Fibroblast of skin of left biceps (primary cell): ENCODE results near the gene PPP2R3A.
"Not testable (repeated sequence)": the region's sequence is repeated elsewhere in the genome, so short reads cannot be mapped to it uniquely, and the experiment has no call there.

ENCODE experiments used
- DNase-seq, 2 experiments: peaks; one replicate each; pipeline ENCODE4 v3.0.0-alpha.2; 2013; ENCODE audit warnings: low read depth in 2 of 2

Gene PPP2R3A

DNA sequence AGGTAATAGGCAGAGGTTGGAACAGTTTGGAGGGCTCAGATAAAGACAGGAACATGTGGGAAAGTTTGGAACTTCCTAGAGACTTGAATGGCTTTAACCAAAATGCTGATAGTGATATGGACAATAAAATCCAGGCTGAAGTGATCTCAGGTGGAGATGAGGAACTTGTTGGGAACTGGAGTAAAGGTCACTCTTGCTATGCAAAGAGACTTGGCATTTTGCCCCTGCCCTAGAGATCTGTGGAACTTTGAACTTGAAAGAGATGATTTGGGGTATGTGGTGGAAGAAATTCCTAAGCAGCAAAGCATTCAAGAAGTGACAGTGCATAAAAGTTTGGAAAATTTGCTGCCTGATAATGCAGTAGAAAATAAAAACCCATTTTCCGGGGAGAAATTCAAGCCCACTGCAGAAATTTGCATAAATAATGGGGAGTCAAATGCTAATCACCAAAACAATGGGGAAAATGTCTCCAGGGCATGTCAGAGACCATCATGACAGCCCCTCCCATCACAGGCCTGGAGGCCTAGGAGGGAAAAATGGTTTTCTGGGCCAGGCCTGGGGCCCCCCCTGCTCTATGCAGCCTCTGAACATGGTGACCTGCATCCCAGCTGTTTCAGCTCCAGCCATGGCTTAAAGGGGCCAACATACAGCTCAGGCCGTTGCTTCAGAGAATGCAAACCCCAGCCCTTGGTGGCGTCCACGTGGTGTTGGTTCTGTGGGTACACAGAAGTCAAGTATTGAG lies 118.3 kb downstream of the PPP2R3A start:
- not testable (repeated sequence) for DNase-seq

- DNase-seq = not testable (repeated sequence)
Observed at GRCh38 chr3:136085067-136085466, 119.5 kb downstream of the PPP2R3A start.

DNA sequence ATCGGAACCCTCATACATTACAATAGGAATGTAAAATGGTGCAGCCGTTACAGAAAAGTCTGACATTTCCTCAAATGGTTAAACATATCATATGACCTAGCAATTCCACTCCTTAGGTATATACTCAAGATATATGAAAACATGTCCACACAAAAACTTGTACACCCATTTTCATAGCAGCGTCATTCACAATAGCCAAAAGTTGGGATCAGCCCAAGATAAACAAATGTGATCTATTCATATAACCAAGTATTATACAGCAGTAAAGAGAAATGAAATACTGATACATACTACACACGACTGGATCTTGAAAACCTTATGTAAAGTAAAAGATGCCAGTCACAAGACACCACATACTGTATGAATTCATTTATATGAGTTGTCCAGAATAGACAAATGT lies 128.2 kb downstream of the PPP2R3A start:
- no peak for DNase-seq

GRCh38 chr3:136105044-136105443 lies 139.5 kb downstream of the PPP2R3A start:
- DNase-seq = no peak

DNA sequence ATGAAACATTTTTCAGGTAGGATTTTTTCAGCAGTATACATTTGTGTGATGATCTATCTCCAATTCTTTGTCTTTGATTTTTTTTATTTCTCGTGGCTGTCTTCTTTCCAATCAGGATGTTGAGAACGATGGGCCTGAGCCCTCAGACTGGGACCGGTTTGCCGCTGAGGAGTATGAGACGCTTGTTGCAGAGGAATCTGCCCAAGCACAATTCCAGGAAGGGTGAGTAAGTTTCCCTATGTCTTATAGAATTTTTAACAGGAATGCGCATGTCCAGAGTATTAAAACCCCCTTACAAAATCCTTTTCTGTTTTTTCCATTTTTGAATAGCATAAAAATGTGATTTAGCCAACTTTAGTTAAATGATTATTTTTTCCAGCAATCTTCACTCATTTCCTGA lies 140.6 kb downstream of the PPP2R3A start:
- DNase-seq = no peak

DNA sequence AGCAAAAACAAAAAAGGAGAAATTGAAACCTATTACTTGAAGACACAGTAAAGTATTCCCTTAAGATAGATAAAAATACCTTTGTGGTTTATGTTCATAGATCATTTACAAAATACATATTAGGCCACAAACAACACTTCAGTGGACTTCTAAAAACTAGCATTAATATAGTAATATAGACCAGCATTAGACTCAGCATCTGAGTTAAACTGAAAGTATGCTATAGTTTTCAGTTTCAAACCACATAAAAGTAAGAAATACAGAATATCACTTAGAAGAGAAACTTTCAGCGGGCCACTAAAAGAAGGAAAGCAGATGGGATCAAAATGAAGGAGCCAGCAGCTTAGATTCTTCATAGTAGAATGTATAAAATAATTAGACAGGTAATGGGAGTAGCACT lies 144.0 kb downstream of the PPP2R3A start:
- DNase-seq = no peak

DNA sequence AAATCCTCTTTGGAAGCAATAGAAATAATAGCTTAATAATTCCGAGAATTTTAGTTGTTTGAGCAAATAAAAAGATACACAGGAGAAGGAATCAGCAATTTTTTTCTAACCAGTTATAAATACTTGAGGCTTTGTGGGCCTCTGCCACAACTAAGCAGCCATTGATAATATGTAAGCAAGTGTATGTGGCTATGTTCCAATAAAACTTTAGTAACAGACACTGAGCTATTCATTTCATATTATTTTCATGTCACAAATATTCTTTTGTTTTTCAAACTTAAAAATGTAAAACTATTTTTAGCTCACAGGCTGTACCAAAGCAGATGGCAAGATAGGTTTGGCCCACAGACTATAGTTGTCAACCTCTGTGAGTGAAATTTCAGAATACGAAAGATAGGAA lies 145.0 kb downstream of the PPP2R3A start:
- DNase-seq = no peak

DNA sequence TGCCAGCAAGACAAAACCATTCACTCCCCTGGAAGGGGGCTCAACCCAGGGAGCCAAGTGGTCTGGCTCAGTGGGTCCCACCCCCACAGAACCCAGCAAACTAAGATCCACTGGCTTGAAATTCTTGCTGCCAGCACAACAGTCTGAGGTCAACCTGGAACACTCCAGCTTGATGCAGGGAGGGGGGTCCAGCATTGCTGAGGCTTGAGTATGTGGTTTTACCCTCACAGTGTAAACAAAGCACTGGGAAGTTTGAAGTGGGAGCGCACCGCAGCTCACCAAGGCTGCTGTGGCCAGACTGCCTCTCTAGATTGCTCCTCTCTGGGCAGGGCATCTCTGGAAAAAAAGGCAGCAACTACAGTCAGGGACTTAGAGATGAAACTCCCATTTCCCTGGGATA lies 148.9 kb downstream of the PPP2R3A start:
- DNase-seq = no peak

GRCh38 chr3:136119332-136119731 lies 153.8 kb downstream of the PPP2R3A start:
- not testable (repeated sequence) for DNase-seq

- DNase-seq = not testable (repeated sequence)
Observed at GRCh38 chr3:136119783-136120182, 154.3 kb downstream of the PPP2R3A start.

DNA sequence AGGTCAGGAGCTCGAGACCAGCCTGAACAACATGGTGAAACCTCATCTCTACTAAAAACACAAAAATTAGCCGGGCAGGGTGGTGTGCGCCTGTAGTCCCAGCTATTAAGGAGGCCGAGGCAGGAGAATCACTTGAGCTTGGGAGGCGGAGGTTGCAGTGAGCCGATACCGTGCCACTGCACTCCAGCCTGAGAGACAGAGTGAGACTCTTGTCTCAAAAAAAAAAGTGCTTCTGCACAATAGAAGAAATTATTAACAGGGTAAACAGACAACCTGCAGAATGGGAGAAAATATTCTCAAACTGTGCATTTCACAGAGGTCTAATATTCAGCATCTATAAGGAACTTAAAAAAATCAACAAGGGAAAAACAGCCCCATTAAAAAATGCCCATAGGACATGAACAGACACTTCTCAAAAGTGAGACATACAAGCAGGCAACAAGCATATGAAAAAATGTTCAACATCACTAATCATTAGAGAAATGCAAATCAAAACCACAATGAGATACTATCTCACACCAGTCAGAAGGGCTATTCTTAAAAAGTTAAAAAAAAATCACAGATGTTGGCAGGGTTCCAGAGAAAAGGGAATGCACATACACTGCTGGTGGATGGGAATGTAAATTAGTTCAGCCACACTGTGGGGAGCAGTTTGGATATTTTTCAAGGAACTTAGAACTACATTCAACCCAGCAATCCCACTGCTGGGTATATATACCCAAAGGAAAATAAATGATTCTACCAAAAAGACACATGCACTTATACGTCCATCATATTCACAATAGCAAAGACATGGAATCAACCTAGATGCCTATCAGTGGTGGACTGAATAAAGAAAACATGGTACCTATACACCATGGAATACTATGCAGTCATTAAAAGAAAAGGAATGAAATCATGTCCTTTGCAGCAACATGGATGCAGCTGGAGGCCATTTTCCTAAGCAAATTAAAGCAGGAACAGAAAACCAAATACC lies 155.1 kb downstream of the PPP2R3A start:
- DNase-seq = peak; percentile 61 to 70

DNA sequence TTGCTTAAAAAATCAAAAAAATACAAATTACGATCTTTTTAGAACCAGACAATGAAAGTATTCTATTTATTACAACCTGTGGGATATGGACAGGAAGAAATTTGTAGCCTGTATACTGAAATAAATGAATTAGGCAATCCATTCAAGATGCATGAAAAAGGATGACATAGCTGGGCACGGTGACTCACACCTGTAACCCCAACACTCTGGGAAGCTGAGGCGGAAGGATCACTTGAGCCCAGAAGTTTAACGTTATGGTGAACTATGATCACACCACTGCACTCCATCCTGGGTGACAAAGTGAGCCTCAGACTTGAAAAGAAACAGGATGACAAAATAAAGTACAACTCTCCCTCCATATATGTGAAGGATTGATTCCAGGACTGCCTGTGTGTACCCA lies 156.5 kb downstream of the PPP2R3A start:
- DNase-seq = no peak

GRCh38 chr3:136131647-136132046 lies 166.1 kb downstream of the PPP2R3A start:
- DNase-seq = not testable (repeated sequence)

DNA sequence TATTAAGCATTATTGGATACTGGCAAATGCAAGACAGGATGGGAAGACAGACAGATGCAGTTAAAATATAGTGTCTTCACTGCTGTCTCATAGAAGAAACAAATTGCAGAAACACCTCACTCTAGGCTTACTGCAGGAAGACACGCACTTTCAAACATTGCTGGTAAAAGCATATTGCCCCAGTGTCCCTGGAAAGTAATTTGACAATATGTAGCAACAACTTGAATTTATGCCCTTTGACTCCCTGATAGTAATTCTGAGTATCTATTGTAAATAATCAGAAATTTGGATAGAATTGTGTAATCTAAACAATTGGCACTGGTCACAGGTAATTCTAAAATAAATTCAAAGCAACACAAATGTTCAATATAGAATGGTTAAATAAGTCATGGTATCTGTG lies 168.6 kb downstream of the PPP2R3A start:
- no peak for DNase-seq

GRCh38 chr3:136135039-136135802 lies 169.7 kb downstream of the PPP2R3A start:
- DNase-seq = no peak

DNA sequence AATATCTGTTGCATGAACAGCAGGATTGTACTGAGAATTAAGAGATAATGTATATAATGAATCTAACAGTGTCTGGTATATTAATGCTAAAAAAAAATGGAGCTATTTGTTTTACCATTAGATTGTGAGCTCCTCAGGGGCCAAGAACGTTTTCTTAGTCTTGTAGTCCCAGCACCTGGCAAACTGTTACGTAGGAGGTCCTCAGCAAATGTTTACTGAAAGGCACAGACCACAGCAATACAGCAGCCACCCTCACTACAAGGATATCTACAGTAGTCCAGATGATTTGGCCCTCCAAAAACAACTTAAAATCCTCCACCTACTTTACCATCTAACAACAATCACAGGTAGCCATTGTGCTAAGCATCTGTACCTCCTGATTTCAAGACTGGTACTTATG lies 170.9 kb downstream of the PPP2R3A start:
- DNase-seq = no peak

DNA sequence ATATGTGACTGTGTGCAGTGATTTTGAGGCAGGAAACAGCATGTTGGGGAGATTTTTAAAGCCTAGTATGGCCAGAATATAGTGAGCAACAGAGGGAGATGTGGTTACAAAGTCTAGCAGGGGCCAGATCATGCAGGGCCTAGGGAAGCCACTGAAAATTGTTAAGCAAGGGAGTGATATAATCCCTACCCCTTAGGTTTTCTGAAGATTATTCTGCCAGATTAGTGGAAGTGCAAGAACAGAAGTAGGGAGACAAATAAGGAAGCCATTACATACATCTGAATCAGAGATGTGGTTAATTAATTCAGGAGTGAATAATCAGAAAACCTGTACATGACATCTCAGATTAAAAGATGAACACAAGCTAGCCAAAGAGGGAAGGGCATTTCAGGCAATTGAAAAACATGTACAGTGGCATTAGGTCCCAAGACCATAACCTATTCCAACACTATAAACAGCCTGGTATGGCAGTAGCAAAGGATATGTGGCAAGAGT lies 175.8 kb downstream of the PPP2R3A start:
- no peak for DNase-seq

- no peak for DNase-seq
Observed at GRCh38 chr3:136141891-136142290, 176.4 kb downstream of the PPP2R3A start.

DNA sequence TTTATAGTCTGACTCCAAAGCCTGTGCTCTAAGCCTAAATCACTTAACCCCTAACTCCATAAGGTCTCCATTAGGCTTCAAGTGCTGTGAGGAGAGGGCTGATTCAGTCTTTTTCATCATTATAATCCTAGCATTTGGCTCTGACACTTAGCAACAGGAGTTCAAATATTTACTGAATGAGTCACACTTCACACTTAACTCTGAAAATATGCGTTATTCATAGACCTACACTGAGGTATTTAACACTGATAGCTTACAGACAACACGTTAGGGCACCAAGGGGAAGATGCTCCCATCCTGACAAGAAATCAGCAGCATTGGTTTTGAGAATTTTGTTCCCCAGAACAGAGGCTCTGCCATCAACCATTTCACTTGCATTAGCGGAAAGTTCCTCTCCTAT lies 177.1 kb downstream of the PPP2R3A start:
- DNase-seq = peak; percentile 79 to 83

GRCh38 chr3:136144397-136144796 lies 178.9 kb downstream of the PPP2R3A start:
- not testable (repeated sequence) for DNase-seq

- no peak for DNase-seq
Observed at GRCh38 chr3:136146981-136147729, 181.6 kb downstream of the PPP2R3A start.
